Breast epithelium (tissue), 3 donors: ENCODE results near the gene NDUFAF7.

Experiments used
- POLR2A ChIP-seq: fragments of 450-650 bp; IDR thresholded peaks from one replicate; pipeline ENCODE4 v1.6.1; 2016; ENCODE audit warnings: antibody characterized with exemption, mild to moderate bottlenecking, moderate library complexity
- TF ChIP-seq, protein P1 (sequence below), 3 donors: fragments of 450-650 bp; IDR thresholded peaks; one replicate each; pipeline ENCODE4 v1.5.1; 2016 to 2017; ENCODE audit warnings: antibody characterized with exemption in 3 of 3, mild to moderate bottlenecking in 3 of 3, moderate library complexity in 3 of 3

DNA sequence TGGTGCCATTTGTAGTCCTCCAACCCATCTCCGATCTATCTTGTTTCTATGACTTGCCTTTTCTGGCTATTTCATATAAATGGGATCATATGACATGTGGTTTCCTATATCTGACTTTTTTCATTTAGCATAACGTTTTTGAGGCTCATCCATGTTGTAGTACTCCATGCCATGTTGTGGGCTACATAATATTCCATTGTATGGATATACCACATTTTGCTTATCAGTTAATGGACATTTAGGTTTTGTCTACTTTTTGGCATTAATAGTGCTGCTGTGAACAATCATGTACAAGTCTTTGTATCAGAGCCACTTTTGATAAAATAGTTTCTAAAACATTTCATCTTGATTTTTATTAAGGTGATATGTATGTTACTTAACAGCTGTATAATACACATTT lies 27.8 kb upstream of the NDUFAF7 start:
- no peak for TF ChIP-seq POLR2A
- TF ChIP-seq, protein P1, sequence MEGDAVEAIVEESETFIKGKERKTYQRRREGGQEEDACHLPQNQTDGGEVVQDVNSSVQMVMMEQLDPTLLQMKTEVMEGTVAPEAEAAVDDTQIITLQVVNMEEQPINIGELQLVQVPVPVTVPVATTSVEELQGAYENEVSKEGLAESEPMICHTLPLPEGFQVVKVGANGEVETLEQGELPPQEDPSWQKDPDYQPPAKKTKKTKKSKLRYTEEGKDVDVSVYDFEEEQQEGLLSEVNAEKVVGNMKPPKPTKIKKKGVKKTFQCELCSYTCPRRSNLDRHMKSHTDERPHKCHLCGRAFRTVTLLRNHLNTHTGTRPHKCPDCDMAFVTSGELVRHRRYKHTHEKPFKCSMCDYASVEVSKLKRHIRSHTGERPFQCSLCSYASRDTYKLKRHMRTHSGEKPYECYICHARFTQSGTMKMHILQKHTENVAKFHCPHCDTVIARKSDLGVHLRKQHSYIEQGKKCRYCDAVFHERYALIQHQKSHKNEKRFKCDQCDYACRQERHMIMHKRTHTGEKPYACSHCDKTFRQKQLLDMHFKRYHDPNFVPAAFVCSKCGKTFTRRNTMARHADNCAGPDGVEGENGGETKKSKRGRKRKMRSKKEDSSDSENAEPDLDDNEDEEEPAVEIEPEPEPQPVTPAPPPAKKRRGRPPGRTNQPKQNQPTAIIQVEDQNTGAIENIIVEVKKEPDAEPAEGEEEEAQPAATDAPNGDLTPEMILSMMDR (IDR thresholded peaks at IDR 0.05): no peak
